Dermis blood vessel endothelial cell (primary cell): ENCODE data around the gene TBCEL. TPM values are rescaled to one million over a fixed set of nuclear protein-coding genes. Genes with fewer than 3 reads are reported as not detected.
"Not testable (repeated sequence)": the region's sequence is repeated elsewhere in the genome, so short reads cannot be mapped to it uniquely, and the experiment has no call there.

Source experiments
- DNase-seq: peaks from one replicate; pipeline ENCODE4 v3.0.0; 2010
- total RNA-seq: library from RNA; depleted of rRNA; stranded (reverse); fragments of >200 nt; gene quantifications from 2 replicates; pipeline ENCODE4 v1.2.3, GENCODE V29; 2014

Gene TBCEL
- total RNA-seq, 1 donor from 2014 or later, result 35.7 TPM

DNA sequence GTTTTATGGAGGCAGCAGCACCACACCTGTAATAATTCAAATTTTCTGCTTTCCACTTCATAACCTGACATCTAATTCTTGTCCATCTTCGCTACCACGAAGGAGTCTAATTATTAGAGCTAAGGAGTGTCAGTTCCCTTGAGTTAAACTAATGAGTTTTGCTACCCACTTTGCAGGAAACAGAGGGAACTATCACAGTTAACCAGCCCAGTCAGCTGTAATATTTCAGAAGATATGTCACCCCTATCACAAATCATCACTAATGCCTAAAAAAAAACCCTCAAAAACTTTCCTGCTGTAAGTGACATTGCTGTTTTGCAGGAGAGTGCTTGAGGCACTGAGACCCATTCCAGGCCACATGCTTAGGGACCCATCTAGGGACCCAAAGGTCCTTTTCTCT lies 85.6 kb downstream of the TBCEL start:
- no peak for DNase-seq

GRCh38 chr11:121109916-121110586 lies 86.1 kb downstream of the TBCEL start:
- DNase-seq, result no peak

GRCh38 chr11:121110871-121111724 lies 87.2 kb downstream of the TBCEL start:
- no peak for DNase-seq

- DNase-seq, result peak; percentile 75
Measured at GRCh38 chr11:121112498-121113455, 88.9 kb downstream of the TBCEL start.

GRCh38 chr11:121113611-121114010 lies 89.7 kb downstream of the TBCEL start:
- DNase-seq, result no peak

GRCh38 chr11:121115024-121115423 lies 91.1 kb downstream of the TBCEL start:
- DNase-seq, result not testable (repeated sequence)

DNA sequence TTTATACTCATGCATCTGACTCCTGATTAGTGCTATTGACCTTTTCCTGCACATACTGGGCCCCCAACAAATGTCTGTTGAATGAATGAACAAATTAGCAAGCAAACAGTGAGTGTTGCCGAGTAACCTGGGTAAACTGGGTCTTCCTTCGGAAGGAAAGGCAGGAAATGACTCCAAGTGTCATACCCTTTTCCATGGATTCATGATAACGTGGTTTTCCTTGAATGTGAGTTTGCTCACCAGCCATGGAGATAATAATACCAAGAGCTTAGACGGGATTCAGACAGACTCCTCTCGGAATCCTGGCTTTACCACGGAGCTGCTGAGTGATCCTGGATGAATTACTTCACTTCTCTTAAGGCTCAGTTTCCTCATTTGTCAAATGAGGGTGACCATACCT lies 93.9 kb downstream of the TBCEL start:
- peak; percentile 84 for DNase-seq

DNA sequence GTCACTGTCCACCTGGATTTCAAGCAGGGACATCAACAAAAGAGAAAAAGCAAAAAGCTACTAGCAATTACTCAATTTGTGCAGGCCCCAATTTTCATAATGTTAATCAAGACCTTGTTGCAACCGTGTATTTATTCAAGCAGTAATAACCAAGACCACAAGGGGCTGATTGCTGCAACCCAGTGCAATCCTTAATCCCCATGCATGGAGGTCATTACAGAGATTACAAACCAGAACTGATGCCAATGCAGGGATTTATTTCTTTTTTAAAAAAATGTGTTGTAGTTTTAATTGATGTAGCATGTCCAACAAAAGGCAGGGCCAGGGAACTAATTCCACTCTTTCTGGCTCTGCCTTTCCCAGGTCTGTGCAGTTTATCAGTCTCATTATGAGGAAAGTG lies 95.5 kb downstream of the TBCEL start:
- DNase-seq, result no peak

DNA sequence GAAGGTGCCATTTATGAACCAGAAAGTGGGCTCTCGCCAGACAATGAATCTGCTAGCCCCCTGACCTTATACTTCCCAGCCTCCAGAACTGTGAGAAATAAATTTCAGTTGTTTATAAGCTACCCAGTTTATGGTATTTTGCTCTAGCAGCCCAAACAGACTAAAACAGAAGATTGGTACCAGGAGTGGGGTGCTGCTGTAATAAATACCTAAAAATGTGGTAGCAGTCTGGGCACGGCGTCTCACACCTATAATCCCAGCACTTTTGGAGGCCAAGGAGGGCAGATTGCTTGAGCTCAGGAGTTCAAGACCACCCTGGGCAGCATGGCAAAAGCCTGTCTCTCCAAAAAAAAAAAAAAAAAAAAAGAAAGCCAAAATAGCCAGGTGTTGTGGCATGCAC lies 98.4 kb downstream of the TBCEL start:
- no peak for DNase-seq

DNA sequence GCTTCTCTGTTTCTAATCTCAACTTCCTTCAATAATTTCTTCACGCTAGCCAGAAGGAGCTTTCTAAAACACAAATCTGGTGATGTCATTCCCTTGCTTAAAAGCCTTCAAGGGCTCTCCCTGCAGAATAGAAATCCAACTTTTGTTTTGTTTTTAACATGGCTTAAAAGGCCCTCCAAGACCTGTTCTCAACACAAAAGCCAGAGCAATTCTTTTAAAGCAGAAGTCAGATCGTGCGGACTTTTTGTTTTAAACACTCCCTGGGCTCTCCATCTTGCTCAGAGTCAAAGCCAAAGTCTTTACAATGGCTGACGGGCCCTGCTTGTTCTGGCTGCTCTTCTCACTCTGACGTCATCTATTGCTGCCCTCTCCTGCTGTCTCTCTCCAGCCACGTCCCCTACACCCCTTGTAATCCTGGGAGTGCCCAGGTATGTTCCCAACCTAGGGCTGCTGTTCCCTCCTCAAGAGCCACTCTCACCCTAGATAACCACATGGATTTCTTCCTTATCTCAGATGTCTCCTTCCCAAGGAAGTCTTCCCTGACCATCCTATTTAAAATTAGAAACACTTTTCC lies 99.7 kb downstream of the TBCEL start:
- DNase-seq, result no peak

- no peak for DNase-seq
Measured at GRCh38 chr11:121127809-121128208, 103.9 kb downstream of the TBCEL start.

DNA sequence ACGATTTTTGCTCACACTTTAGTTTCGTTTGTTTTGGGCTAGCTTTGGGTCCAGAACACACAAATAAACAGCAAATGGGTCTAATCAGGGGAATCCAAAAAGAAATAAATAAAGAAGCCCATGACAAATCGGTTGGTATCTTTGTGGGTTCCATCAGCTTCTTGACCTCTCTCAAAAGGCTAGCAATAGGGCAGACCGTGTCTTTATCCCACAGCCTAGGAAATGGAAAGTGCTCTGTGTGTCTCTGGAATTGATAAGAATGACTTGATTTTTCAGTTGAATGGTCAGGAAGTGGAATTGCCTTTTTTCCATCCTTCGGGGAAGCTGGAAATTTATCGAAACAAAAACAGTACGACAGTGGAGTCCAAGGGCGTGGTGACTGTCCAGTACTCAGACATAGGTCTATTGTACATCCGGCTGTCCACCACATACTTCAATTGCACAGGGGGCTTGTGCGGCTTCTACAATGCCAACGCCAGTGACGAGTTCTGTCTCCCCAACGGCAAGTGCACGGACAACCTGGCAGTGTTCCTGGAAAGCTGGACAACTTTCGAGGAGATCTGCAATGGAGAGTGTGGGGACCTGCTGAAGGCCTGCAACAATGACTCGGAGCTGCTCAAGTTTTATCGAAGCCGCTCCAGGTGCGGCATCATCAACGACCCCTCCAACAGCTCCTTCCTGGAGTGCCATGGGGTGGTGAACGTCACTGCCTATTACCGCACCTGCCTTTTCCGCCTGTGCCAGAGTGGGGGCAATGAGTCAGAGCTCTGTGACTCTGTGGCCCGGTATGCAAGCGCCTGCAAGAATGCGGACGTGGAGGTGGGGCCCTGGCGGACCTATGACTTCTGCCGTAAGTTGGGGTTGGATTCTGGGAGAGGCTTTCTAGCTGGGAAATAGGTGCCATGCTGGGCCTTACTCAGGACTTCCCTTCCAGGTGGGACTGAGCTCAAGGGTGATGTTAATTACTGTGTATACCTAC lies 105.7 kb downstream of the TBCEL start:
- no peak for DNase-seq

GRCh38 chr11:121131656-121132055 lies 107.8 kb downstream of the TBCEL start:
- DNase-seq, result no peak

- peak; percentile 6 for DNase-seq
Measured at GRCh38 chr11:121132211-121132976, 108.5 kb downstream of the TBCEL start.

DNA sequence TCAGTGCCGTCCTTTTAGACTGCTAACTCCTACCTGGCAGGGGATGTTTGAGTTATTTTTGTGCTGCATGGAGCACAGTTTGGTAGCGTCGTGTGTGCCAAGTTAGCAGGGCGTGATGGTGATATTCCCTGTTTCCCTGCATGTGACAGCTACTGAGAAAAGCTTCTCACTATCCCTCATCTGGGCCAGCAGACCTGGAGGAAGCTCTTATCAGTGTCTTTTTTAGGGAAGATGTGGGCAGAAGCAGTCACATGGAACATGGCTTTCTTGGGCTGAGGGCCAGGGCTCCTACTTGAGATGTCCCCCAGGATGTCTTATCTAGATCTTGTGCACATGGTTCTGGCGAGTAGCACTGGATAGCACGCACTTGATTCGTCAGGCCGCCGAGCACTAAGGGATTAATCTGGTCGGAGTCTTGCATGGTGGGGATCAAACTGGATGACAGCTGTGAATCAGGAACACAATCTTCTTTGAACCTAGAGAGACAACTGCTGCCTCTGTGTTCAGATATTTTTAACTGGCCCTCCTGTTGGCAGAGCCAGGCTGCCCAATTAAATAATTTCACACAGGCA lies 110.9 kb downstream of the TBCEL start:
- DNase-seq, result no peak

- no peak for DNase-seq
Measured at GRCh38 chr11:121137005-121137404, 113.1 kb downstream of the TBCEL start.

DNA sequence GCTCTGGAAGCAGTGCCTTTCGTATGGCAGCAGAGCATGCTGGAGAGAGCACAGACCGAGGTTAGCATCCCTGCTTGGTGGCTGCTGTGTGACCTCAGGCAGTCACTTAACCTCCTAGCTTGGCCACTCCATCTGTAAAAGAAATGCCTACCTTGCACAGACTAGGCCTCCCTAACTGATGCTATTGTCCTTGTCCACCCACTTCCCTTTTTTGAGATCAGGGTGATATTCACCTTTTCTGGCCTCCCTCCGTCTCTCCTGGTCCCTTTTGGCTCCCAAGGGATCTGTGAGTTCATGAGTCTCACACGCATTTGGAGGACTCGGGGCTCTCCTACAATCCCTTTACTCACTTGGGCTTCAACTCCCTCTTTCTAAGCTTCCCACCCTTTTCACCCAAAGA lies 114.4 kb downstream of the TBCEL start:
- DNase-seq, result no peak

GRCh38 chr11:121140369-121140768 lies 116.5 kb downstream of the TBCEL start:
- no peak for DNase-seq
